GM13976 (cell line): Measurements from ENCODE around the gene VAPA.
"Not testable (repeated sequence)": the region's sequence is repeated elsewhere in the genome, so short reads cannot be mapped to it uniquely, and the experiment has no call there.

ENCODE experiments used
- DNase-seq: peaks from one replicate; pipeline ENCODE4 v3.0.0; 2012; ENCODE audit warnings: low spot score
- CTCF ChIP-seq: IDR thresholded peaks from 2 replicates; pipeline ENCODE4 v1.5.1; 2012; ENCODE audit warnings: borderline replicate concordance, mild to moderate bottlenecking; ENCODE audit not compliant: insufficient read depth; ENCODE audit errors: extremely low read depth, missing control alignments, control extremely low read depth
- in situ Hi-C: fragments of 300-500 bp; cut with MboI; formaldehyde crosslinking; loops from one replicate; pipeline ENCODE4 v1.12.0; 2022; ENCODE audit warnings: low sequenced_read_pairs, mixed read lengths, inconsistent platforms; ENCODE audit not compliant: unreplicated experiment

The VAPA gene

GRCh38 chr18:9897129-9897528 is 16.7 kb upstream of the VAPA start:
- no peak for DNase-seq
- in situ Hi-C loops, result no loop called here
- TF ChIP-seq CTCF, result no peak

- in situ Hi-C loops, DNase-seq: not testable (repeated sequence)
These were observed 16.0 kb upstream of the VAPA start for GRCh38 chr18:9897787-9898291.

GRCh38 chr18:9898792-9899549 is 14.8 kb upstream of the VAPA start:
- in situ Hi-C loops, result no loop called here
- no peak for TF ChIP-seq CTCF
- no peak for DNase-seq

GRCh38 chr18:9899550-9899930 is 14.3 kb upstream of the VAPA start:
- in situ Hi-C loops, DNase-seq: not testable (repeated sequence)

GRCh38 chr18:9900699-9901098 is 13.1 kb upstream of the VAPA start:
- TF ChIP-seq CTCF, result no peak
- in situ Hi-C loops, result no loop called here
- no peak for DNase-seq

GRCh38 chr18:9901377-9901776 is 12.4 kb upstream of the VAPA start:
- in situ Hi-C loops, result no loop called here
- TF ChIP-seq CTCF, result no peak
- DNase-seq, result no peak

- DNase-seq, in situ Hi-C loops: not testable (repeated sequence)
These were observed 11.6 kb upstream of the VAPA start for GRCh38 chr18:9902264-9902663.

- in situ Hi-C loops, result no loop called here
- TF ChIP-seq CTCF, result no peak
These were observed 11.0 kb upstream of the VAPA start for GRCh38 chr18:9902832-9903231.

More at GRCh38 chr18:9902832-9903231, 11.0 kb upstream of the VAPA start:
- no peak for DNase-seq
